HCT116 (cell line): ENCODE results near the gene ZNF621. TPM values are rescaled to one million over a fixed set of nuclear protein-coding genes. Genes with fewer than 3 reads are reported as not detected.

ENCODE experiments used
- ATAC-seq: fragments of 200-7000 bp; cut with Tn5 transposase; 2 replicates; pipeline ENCODE4 v1.9.1; 2020; ENCODE audit warnings: mild to moderate bottlenecking, moderate library complexity
- BruUV-seq: library from RNA; stranded (reverse); fragments of 400-500 nt; replicated peaks from 2 replicates; lab custom pipeline; 2021; lab: Mats Ljungman, UMichigan
- CTCF ChIA-PET: fragments of 300-600 bp; sonication (Branson Sonifier 250); formaldehyde crosslinking; loops from one replicate; lab custom pipeline; 2021; ENCODE audit warnings: antibody characterized with exemption; lab: Charles Lee
- POLR2A ChIA-PET: fragments of 300-600, 350-600 bp; sonication (Branson Sonifier 250); formaldehyde crosslinking; loops from one replicate; lab custom pipeline; 2021; ENCODE audit warnings: antibody characterized with exemption; lab: Charles Lee
- RAD21 ChIA-PET, 2 experiments: fragments of 300-600 bp; sonication (Branson Sonifier 250); formaldehyde crosslinking; loops; one replicate each; lab custom pipeline; 2023; ENCODE audit warnings: low total read pairs in 2 of 2; ENCODE audit not compliant: uncharacterized antibody in 2 of 2, unreplicated experiment in 2 of 2, low non-redundant PET in 1 of 2; lab: Charles Lee
- DNase-seq: peaks from one replicate; pipeline ENCODE4 v3.0.0-alpha.2; 2010; ENCODE audit warnings: low read depth, low spot score
- H2AFZ ChIP-seq: fragments of 200-600 bp; shearing (Covaris generic), sonication (generic); 2 replicates; pipeline ENCODE4 v1.6.1; 2017; ENCODE audit warnings: low read depth, mixed run types, mixed read lengths, antibody characterized with exemption, low read length; ENCODE audit not compliant: poor library complexity, severe bottlenecking
- H3K27ac ChIP-seq: 2 replicates; pipeline ENCODE4 v1.5.1; 2012; ENCODE audit warnings: low read depth, low read length
- H3K27me3 ChIP-seq: fragments of 200-600 bp; sonication (generic); 2 replicates; pipeline ENCODE4 v1.6.1; 2016; ENCODE audit warnings: mixed run types, low read length, mixed read lengths; ENCODE audit not compliant: insufficient read depth
- H3K36me3 ChIP-seq, 2 experiments: fragments of 200-500 bp in 1 of 2; fragments of 200-600 bp in 1 of 2; sonication (Bioruptor generic) in 1 of 2; sonication (generic) in 1 of 2; 2 replicates each; pipeline versions ENCODE4 v1.5.1 to v1.6.1; 2014 to 2016; ENCODE audit warnings: low read length in 2 of 2, inconsistent platforms in 1 of 2, mixed read lengths in 1 of 2, mixed run types in 1 of 2; ENCODE audit not compliant: insufficient read depth in 2 of 2, control insufficient read depth in 1 of 2
- H3K4me1 ChIP-seq, 2 experiments: fragments of 200-600 bp in 1 of 2; sonication (generic) in 1 of 2; 2 replicates each; pipeline versions ENCODE4 v1.5.1 to v1.6.1; 2012 to 2017; ENCODE audit warnings: low read length in 2 of 2, inconsistent platforms in 1 of 2, mild to moderate bottlenecking in 1 of 2, mixed read lengths in 1 of 2, mixed run types in 1 of 2, moderate library complexity in 1 of 2; ENCODE audit not compliant: insufficient read depth in 2 of 2, control insufficient read depth in 1 of 2
- H3K4me2 ChIP-seq: fragments of 200-600 bp; sonication (generic); 2 replicates; pipeline ENCODE4 v1.6.1; 2017; ENCODE audit warnings: mixed run types, low read length, mixed read lengths
- H3K4me3 ChIP-seq, 2 experiments: fragments of 200-600 bp in 1 of 2; sonication (generic) in 1 of 2; replicated peaks in 1 of 2; 2 replicates each; pipeline ENCODE4 v1.5.1; 2011 to 2016; ENCODE audit warnings: low read length in 2 of 2, control low read depth in 1 of 2, low read depth in 1 of 2, mild to moderate bottlenecking in 1 of 2, mixed read lengths in 1 of 2, mixed run types in 1 of 2
- H3K79me2 ChIP-seq: fragments of 200-600 bp; sonication (generic); 2 replicates; pipeline ENCODE4 v1.6.1; 2017; ENCODE audit warnings: mild to moderate bottlenecking, mixed run types, low read length, moderate library complexity, mixed read lengths; ENCODE audit not compliant: insufficient read depth
- H3K9ac ChIP-seq: fragments of 200-600 bp; sonication (generic); 2 replicates; pipeline ENCODE4 v1.6.1; 2016; ENCODE audit warnings: low read length, mixed read lengths
- H3K9me2 ChIP-seq: fragments of 200-600 bp; sonication (generic), shearing (Covaris generic); 2 replicates; pipeline ENCODE4 v1.6.1; 2017; ENCODE audit warnings: mixed run types, mild to moderate bottlenecking, moderate library complexity; ENCODE audit not compliant: insufficient read depth
- H3K9me3 ChIP-seq, 2 experiments: fragments of 200-500 bp in 1 of 2; fragments of 200-600 bp in 1 of 2; sonication (Bioruptor generic) in 1 of 2; sonication (generic) in 1 of 2; 2 replicates each; pipeline ENCODE4 v1.6.1; 2014 to 2017; ENCODE audit warnings: low read length in 2 of 2, mixed read lengths in 2 of 2, inconsistent platforms in 1 of 2, low read depth in 1 of 2, mild to moderate bottlenecking in 1 of 2, mixed run types in 1 of 2, moderate library complexity in 1 of 2; ENCODE audit not compliant: control insufficient read depth in 1 of 2, insufficient read depth in 1 of 2
- H4K20me1 ChIP-seq: fragments of 200-600 bp; sonication (generic), shearing (Covaris generic); 2 replicates; pipeline ENCODE4 v1.6.1; 2017; ENCODE audit warnings: mixed run types, mild to moderate bottlenecking, moderate library complexity; ENCODE audit not compliant: insufficient read depth
- CBX3 ChIP-seq: IDR thresholded peaks from 2 replicates; pipeline ENCODE4 v1.6.1; 2012; ENCODE audit warnings: low read depth
- CTCF ChIP-seq, 3 experiments: fragments of 200-600 bp in 1 of 3; sonication (generic) in 1 of 3; IDR thresholded peaks in 2 of 3; conservative IDR thresholded peaks in 1 of 3; 2 replicates each; pipeline ENCODE4 v1.5.1; 2012 to 2017; ENCODE audit warnings: low read depth in 2 of 3, low read length in 2 of 3, antibody characterized with exemption in 1 of 3, borderline replicate concordance in 1 of 3, control low read depth in 1 of 3, mild to moderate bottlenecking in 1 of 3, mixed read lengths in 1 of 3, mixed run types in 1 of 3, moderate library complexity in 1 of 3; ENCODE audit not compliant: insufficient read depth in 1 of 3
- ELF1 ChIP-seq: IDR thresholded peaks from 2 replicates; pipeline ENCODE4 v1.6.1; 2012; ENCODE audit warnings: low read depth, borderline replicate concordance
- EZH2phosphoT487 ChIP-seq: fragments of 200-600 bp; IDR thresholded peaks from 2 replicates; pipeline ENCODE4 v1.6.1; 2018; ENCODE audit warnings: antibody characterized with exemption, borderline replicate concordance
- POLR2A ChIP-seq: IDR thresholded peaks from 2 replicates; pipeline ENCODE4 v1.7.0; 2011; ENCODE audit warnings: borderline replicate concordance; ENCODE audit not compliant: insufficient read depth, insufficient read length; ENCODE audit errors: extremely low read depth
- POLR2AphosphoS5 ChIP-seq: IDR thresholded peaks from 2 replicates; pipeline ENCODE4 v1.6.1; 2011; ENCODE audit warnings: mild to moderate bottlenecking, low read depth, low read length, moderate library complexity
- TCF7L2 ChIP-seq: IDR thresholded peaks from 2 replicates; pipeline ENCODE4 v1.7.0; 2011; ENCODE audit warnings: borderline replicate concordance, inconsistent platforms; ENCODE audit not compliant: insufficient read depth, insufficient read length; ENCODE audit errors: extremely low read depth
- ZFX ChIP-seq: fragments of 450-650 bp; IDR thresholded peaks from 2 replicates; pipeline ENCODE4 v1.6.1; 2017
- ZNF274 ChIP-seq: fragments of 200-500 bp; sonication (Bioruptor generic); IDR thresholded peaks from 2 replicates; pipeline ENCODE4 v1.6.1; 2014; ENCODE audit warnings: mild to moderate bottlenecking, low read depth, low read length, inconsistent platforms
- intact Hi-C: fragments of 100-400 bp; cut with micrococcal nuclease; formaldehyde crosslinking; loops from 2 replicates; pipeline ENCODE4 v1.10.0; 2022
- total RNA-seq: library from RNA; stranded (reverse); gene quantifications from one replicate; pipeline ENCODE4 v1.2.1, GENCODE V29; 2021; ENCODE audit not compliant: unreplicated experiment

The ZNF621 gene
- total RNA-seq, 1 experiment from 2014 or later: 23.5 TPM

GRCh38 chr3:40524568-40525285, at the start of gene ZNF621 (continued):
- TF ChIP-seq CTCF (IDR thresholded peaks at IDR 0.05 in 2 of 3, conservative IDR thresholded peaks at IDR 0.05 in 1 of 3; ENCODE audit: borderline replicate concordance in 1 of 3, insufficient read depth in 1 of 3, low read depth in 2 of 3, low read length in 2 of 3) (no peak), TCF7L2 (peak; percentile 69)
- TF ChIP-seq, all 23 proteins: peak for 9

GRCh38 chr3:40476478-40477470, 48.0 kb upstream of the ZNF621 start, which contains the start of gene ZNF619:
ZNF619 (plus strand) TSS chr3:40477122; CDS start chr3:40477980, 858 bp downstream.
- POLR2A ChIA-PET: interaction anchor here (1.2 to 1.5 kb wide), 3 partner anchors 13 to 29 kb away, joined by 4 to 9 read pairs (median 7); partner anchors contain the start of genes RPL14 and ZNF620
- peak; percentile 84 for ATAC-seq
- no peaks in the 10 kb centered on the region for H3K79me2 ChIP-seq
- H3K4me1 ChIP-seq: peaks cover 7 to 12% of the 10 kb centered on the region in 2 experiments; a peak in 3 of 4 replicates
- peak within 1 kb of the TSS; percentile 81 for H3K9ac ChIP-seq
- DNase-seq: peak; percentile 42
- no peaks in the 10 kb centered on the region for H3K36me3 ChIP-seq
- TSS peak; percentile 97 for BruUV-seq
- peak within 1 kb of the TSS; percentile 79 to 85 for H3K4me3 ChIP-seq
- RAD21 ChIA-PET: no interaction called here
- H3K9me3 ChIP-seq: no peaks in the 10 kb centered on the region
- CTCF ChIA-PET: no interaction called here
- TF ChIP-seq ZFX (peak; percentile 78), POLR2A (peak; percentile 55), EZH2phosphoT487 (no peak), ELF1 (peak; percentile 50; the same call in 1 of the 2 replicates), CBX3 (no peak), ZNF274 (no peak), POLR2AphosphoS5 (peak; percentile 92)
- H3K9me2 ChIP-seq: no peaks in the 10 kb centered on the region
- H3K4me2 ChIP-seq: peak within 1 kb of the TSS; percentile 76
- H3K27ac ChIP-seq: peak within 1 kb of the TSS; percentile 57
- intact Hi-C loops: loop anchor here (2.0 kb wide), 1 partner anchor 28 kb away; no protein-coding TSS in a partner anchor
- H4K20me1 ChIP-seq: no peaks in the 10 kb centered on the region
- H2AFZ ChIP-seq: peak within 1 kb of the TSS; percentile 94
- H3K27me3 ChIP-seq: no peaks in the 10 kb centered on the region
